Measurements from ENCODE around the gene IRAK1.

GRCh38 chrX:154057791-154058190 lies 38.1 kb upstream of the IRAK1 start:
- no peak for TF ChIP-seq POLR2AphosphoS5 (IDR thresholded peaks at IDR 0.05; ENCODE audit: low read depth, low read length)
- no peak for TF ChIP-seq CTCF (IDR thresholded peaks at IDR 0.05 in 2 of 3, conservative IDR thresholded peaks at IDR 0.05 in 1 of 3; ENCODE audit: borderline replicate concordance in 1 of 3, insufficient read depth in 1 of 3, low read depth in 2 of 3, low read length in 2 of 3)
- TF ChIP-seq POLR2A (IDR thresholded peaks at IDR 0.05; ENCODE audit: borderline replicate concordance, extremely low read depth, insufficient read depth, insufficient read length) = no peak
- no peak for TF ChIP-seq MAX (IDR thresholded peaks at IDR 0.05)
- TF ChIP-seq RAD21 (IDR thresholded peaks at IDR 0.05; ENCODE audit: low read depth) = no peak
- no peak for TF ChIP-seq EGR1 (IDR thresholded peaks at IDR 0.05; ENCODE audit: low read depth)
- TF ChIP-seq EZH2 (IDR thresholded peaks at IDR 0.05) = no peak
- TF ChIP-seq SIN3A (IDR thresholded peaks at IDR 0.05; ENCODE audit: low read depth) = no peak
- TF ChIP-seq CBX3 (IDR thresholded peaks at IDR 0.05; ENCODE audit: low read depth) = no peak
